Stomach (tissue), 4 donors: Measurements from ENCODE around the gene CD46.

ENCODE experiments used
- EP300 ChIP-seq: sonication (generic); formaldehyde crosslinking; IDR thresholded peaks from one replicate; pipeline ENCODE4 v1.6.1; 2017; ENCODE audit warnings: antibody characterized with exemption
- POLR2A ChIP-seq, 4 donors: fragments of 450-650 bp; IDR thresholded peaks; one replicate each; pipeline ENCODE4 v1.6.1; 2016; ENCODE audit warnings: antibody characterized with exemption in 4 of 4, control low read depth in 2 of 4, mild to moderate bottlenecking in 1 of 4, moderate library complexity in 1 of 4
- POLR2AphosphoS5 ChIP-seq, 3 donors: sonication (generic); formaldehyde crosslinking; IDR thresholded peaks; one replicate each; pipeline ENCODE4 v1.6.1; 2016; ENCODE audit warnings: antibody characterized with exemption in 3 of 3

DNA sequence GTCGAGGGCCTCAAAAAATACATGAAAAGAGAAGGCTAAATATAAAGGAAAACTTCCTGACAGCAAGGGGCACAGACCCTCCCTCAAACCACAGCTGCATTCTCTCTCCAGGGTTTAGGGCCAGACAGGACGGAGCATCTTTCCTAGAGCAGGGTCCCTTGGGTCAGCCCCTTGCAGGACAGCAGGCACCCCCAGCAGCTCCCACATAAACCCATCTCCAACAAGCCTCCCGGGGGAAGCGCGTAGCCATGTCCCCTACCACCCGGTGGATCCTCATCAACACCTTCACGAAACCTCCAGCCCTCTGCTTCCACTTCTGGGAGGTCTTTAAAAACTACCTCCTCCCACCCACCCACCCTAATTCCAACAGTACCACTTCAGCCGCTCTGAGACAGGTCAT, 59.5 kb downstream of the CD46 start:
- TF ChIP-seq POLR2A (IDR thresholded peaks at IDR 0.05) (no peak), EP300 (no peak), POLR2AphosphoS5 (IDR thresholded peaks at IDR 0.05) (no peak)
